ENCODE measurements around the gene NFIA.

DNA sequence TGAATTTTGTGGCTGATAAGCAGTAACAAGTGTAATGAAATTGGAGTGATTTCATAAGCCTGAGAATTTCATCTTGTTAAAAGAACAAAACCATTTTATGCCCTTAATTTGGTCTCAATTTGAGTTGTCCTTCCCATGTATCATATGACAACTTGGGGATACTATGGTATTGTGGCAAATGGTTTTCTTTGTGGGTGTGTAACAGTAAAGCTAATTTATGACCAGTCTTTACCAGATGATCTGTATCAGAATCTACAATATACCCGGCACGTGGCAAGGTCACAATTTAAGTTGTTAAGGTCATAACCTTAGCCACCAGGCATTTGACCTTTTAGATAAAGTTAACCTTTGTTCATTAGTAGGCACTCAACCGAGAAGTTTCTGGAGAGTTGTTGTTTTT is 9.1 kb downstream of the NFIA start:
- TF ChIP-seq TEF (CRISPR knock-in tag; IDR thresholded peaks at IDR 0.05) (no peak), CENPT (CRISPR knock-in tag; IDR thresholded peaks at IDR 0.05; ENCODE audit: low read depth) (no peak), SALL2 (CRISPR knock-in tag; IDR thresholded peaks at IDR 0.05) (no peak), CEBPG (CRISPR knock-in tag; IDR thresholded peaks at IDR 0.05) (no peak), SP4 (CRISPR knock-in tag; IDR thresholded peaks at IDR 0.05) (no peak), TEAD2 (CRISPR knock-in tag; IDR thresholded peaks at IDR 0.05) (no peak), ZNF496 (CRISPR knock-in tag; IDR thresholded peaks at IDR 0.05; ENCODE audit: insufficient replicate concordance) (no peak), EZH2 (conservative IDR thresholded peaks at IDR 0.05; ENCODE audit: low read depth, low read length) (no peak), ATM (IDR thresholded peaks at IDR 0.05; ENCODE audit: borderline replicate concordance) (no peak), TAF1 (CRISPR knock-in tag; IDR thresholded peaks at IDR 0.05) (no peak), ZNF335 (CRISPR knock-in tag; IDR thresholded peaks at IDR 0.05) (no peak)
- TF ChIP-seq, protein P1, sequence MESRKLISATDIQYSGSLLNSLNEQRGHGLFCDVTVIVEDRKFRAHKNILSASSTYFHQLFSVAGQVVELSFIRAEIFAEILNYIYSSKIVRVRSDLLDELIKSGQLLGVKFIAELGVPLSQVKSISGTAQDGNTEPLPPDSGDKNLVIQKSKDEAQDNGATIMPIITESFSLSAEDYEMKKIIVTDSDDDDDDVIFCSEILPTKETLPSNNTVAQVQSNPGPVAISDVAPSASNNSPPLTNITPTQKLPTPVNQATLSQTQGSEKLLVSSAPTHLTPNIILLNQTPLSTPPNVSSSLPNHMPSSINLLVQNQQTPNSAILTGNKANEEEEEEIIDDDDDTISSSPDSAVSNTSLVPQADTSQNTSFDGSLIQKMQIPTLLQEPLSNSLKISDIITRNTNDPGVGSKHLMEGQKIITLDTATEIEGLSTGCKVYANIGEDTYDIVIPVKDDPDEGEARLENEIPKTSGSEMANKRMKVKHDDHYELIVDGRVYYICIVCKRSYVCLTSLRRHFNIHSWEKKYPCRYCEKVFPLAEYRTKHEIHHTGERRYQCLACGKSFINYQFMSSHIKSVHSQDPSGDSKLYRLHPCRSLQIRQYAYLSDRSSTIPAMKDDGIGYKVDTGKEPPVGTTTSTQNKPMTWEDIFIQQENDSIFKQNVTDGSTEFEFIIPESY (CRISPR knock-in tag; IDR thresholded peaks at IDR 0.05): no peak
- TF ChIP-seq, protein P2, sequence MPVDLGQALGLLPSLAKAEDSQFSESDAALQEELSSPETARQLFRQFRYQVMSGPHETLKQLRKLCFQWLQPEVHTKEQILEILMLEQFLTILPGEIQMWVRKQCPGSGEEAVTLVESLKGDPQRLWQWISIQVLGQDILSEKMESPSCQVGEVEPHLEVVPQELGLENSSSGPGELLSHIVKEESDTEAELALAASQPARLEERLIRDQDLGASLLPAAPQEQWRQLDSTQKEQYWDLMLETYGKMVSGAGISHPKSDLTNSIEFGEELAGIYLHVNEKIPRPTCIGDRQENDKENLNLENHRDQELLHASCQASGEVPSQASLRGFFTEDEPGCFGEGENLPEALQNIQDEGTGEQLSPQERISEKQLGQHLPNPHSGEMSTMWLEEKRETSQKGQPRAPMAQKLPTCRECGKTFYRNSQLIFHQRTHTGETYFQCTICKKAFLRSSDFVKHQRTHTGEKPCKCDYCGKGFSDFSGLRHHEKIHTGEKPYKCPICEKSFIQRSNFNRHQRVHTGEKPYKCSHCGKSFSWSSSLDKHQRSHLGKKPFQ (CRISPR knock-in tag; IDR thresholded peaks at IDR 0.05; ENCODE audit: insufficient replicate concordance): no peak
